CD4-positive, alpha-beta T cell treated with Interleukin-6 at 100 ng/mL for 8 hours (primary cell): ENCODE results near the gene MSRB2.
"Not testable (repeated sequence)": the region's sequence is repeated elsewhere in the genome, so short reads cannot be mapped to it uniquely, and the experiment has no call there.

Source experiments
- DNase-seq: peaks from one replicate; pipeline ENCODE4 v3.0.0-alpha.2; 2020; ENCODE audit warnings: mixed read lengths, low spot score

MSRB2 gene

GRCh38 chr10:23095404-23095965, at the start of gene MSRB2:
TSS of gene MSRB2 (plus strand) at chr10:23095579. CDS start at chr10:23095609, 30 bp downstream.
- peak; percentile 85 for DNase-seq

- DNase-seq, result no peak
Observed at GRCh38 chr10:23046027-23046426, 49.4 kb upstream of the MSRB2 start.

DNA sequence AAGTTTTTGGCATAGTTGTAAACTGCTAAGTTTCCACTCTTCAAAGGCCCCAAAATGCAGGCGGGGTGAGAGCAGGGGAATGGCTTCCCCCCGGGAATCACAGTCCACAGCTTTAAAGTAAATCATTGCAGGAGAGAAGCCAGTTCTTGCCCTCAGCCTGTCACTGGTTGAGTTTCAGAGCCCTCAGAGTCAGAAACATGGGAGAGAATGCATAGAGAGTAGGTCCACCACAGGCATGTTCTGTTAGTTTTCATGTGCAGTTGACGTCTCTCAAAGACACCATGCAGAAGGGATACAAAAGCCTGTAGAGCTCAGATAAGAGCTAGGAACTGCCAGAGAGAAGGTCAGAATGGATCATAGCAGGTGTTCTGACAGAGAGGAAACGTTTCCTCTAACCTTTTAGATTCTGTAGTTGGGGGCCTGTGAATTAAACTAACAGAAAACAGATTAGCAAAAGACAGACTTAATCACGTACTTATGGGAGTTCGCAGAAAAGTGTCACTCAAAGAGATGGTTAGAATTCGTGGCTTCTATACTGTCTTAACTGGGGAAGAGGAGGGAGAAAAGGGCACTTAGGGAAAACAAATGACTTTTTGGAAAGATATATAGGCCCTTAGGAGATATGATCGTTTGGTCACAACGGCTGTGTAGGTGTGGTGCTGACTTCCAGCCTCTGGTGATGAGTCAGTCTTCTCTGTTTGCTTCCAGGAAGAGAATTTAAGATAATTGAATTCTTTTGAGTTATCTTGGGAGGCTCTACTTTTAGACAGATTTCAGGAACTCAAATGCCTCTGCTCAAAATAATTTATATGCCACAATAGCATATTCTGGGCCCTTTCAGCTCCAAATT, 48.0 kb upstream of the MSRB2 start:
- no peak for DNase-seq

GRCh38 chr10:23048191-23048590, 47.2 kb upstream of the MSRB2 start:
- no peak for DNase-seq

DNA sequence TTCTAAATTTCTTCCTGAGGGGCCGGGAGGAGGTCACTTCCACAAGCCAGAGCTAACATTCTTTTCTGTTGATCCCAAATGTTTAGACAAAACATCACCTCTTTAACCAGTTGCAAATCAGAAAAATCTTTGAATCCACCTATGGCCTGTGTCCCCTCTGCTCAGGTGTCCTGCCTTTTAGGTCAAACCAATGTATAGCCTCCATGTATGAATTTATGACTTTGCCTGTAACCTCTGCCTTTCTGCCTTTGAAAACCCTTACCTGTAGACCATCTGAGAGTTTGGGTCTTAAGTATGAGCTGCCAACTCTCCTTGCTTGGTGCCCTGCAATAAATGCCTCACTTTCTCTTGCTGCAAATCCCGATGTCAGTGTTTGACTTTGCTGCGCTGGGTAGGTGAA, 44.1 kb upstream of the MSRB2 start:
- no peak for DNase-seq

DNA sequence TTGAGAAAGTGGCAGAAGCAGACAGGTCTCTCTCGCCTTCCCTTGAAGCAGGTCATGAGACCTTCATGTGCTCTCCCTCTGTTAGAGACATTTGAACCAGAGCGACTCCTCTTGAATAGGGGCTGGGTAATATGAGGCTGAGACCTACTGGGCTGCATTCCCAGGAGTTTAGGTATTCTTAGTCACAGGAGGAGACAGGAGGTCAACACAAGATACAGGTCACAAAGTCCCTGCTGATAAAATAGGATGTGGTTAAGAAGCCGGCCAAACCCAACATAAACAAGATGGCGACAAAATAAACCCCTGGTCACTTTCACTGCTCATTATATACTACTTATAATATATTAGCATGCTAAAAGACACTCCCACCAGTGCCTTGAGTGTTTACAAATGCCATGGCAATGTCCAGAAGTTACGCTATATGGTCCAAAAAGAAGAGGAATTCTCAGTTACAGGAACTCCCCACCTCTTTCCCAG, 43.5 kb upstream of the MSRB2 start:
- DNase-seq, result no peak

GRCh38 chr10:23053036-23053435, 42.3 kb upstream of the MSRB2 start:
- DNase-seq, result no peak

- no peak for DNase-seq
Observed at GRCh38 chr10:23055424-23056185, 39.8 kb upstream of the MSRB2 start.

- DNase-seq, result no peak
Observed at GRCh38 chr10:23056186-23056579, 39.2 kb upstream of the MSRB2 start.

DNA sequence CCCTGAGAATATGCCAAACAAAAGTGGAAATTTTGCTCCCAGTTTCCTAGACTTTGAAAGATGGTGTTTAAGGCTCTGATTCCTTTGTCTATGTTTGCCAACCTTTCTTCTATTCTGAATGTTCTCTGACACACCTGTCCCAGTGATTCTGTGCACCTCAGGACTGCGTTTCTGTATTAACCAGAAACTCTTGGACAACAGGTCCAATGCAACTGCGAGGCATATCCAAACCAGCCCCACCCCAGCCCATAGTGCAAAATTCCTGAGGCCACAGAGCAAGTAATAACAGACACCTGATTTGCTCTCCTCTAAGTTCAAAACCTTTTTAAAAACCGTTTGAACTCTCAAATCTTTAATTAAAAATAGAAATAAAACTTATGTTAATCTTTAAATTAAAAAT, 37.0 kb upstream of the MSRB2 start:
- DNase-seq, result no peak

DNA sequence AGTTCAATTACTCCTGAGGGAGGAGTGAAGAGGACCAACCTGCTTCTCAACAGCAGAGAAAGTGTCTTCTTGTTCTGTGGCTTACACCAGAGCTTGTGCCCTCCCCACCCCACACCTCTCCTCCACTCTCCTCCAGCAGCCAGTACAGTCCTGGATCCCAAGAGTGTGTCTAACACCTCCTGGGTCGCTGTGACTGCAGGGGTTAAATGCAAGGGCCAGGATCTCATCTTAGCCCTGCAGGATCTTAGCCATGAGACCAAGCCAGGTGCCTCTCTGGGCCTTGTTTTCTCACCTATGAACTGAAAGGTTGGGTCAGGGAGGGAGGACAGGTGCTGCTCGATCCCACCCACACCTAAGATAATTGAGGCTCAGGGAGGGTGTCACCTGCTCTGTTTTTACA, 34.5 kb upstream of the MSRB2 start:
- DNase-seq, result no peak

GRCh38 chr10:23063045-23063972, 32.1 kb upstream of the MSRB2 start:
- DNase-seq, result no peak

DNA sequence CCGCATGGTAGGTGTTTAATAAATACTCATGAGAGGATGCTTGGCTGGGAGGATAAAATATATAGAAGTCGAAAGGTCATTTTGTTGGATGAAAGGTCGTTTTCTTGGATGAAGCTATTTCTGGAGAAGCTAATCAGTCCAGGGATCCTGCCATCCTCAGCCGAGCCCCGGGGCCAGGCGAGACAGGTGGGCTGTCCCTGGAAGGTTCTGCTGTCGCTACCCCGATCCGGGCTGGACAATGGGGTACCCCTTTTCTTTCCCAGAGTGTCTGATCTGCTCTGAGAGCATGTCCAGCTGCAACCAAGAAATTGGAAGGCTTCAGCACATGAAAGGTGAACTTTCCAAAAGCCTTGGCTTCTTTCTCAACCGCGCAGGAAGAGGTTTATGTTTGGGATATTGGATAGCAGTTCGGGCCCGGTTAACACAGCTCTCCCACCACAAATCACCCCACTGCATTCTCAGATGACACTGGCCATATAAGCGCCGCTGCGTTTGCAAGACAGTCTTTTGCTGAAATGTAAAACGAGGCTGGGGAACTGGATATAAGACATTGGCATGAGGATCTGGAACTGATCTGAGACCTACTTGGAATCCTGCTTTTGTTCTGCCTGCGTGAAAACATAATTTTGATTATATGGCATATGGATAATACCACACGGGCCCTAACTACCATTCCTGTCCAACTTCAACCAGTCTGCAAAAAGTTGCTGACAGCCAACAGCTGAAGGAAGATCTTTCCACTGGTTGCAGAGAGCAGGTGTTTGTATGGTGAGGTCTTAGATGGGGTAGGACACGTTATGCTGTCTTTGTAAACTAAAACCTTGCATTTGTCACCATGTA, 31.2 kb upstream of the MSRB2 start:
- DNase-seq, result no peak

GRCh38 chr10:23064813-23065114, 30.6 kb upstream of the MSRB2 start:
- not testable (repeated sequence) for DNase-seq

GRCh38 chr10:23065181-23065948, 30.0 kb upstream of the MSRB2 start:
- no peak for DNase-seq

- DNase-seq, result no peak
Observed at GRCh38 chr10:23067337-23067736, 28.0 kb upstream of the MSRB2 start.

- DNase-seq, result peak; percentile 56
Observed at GRCh38 chr10:23067939-23068775, 27.2 kb upstream of the MSRB2 start.

- no peak for DNase-seq
Observed at GRCh38 chr10:23069019-23069815, 26.2 kb upstream of the MSRB2 start.
